H1 (cell line): ENCODE data around the gene PDZRN3. TPM values are rescaled to one million over a fixed set of nuclear protein-coding genes. Genes with fewer than 3 reads are reported as not detected.

ENCODE experiments used
- CTCF ChIA-PET: fragments of 300-600 bp; sonication (Branson Sonifier 250); formaldehyde crosslinking; loops from one replicate; lab custom pipeline; 2021; ENCODE audit not compliant: partially characterized antibody; lab: Charles Lee
- POLR2A ChIA-PET: fragments of 300-600 bp; sonication (Branson Sonifier 250); formaldehyde crosslinking; loops from one replicate; lab custom pipeline; 2021; ENCODE audit warnings: inconsistent platforms; ENCODE audit not compliant: partially characterized antibody; lab: Charles Lee
- DNase-seq, 2 experiments: peaks; one replicate each; pipeline versions ENCODE4 v3.0.0 to v3.0.0-alpha.2; 2010 to 2022; ENCODE audit warnings: low spot score in 2 of 2, low read depth in 1 of 2, mixed read lengths in 1 of 2
- FAIRE-seq: peaks from 2 replicates; lab custom pipeline; 2011; peaks lifted over from hg19 to GRCh38; lab: Jason Lieb, UNC
- H2AFZ ChIP-seq: 2 replicates; pipeline ENCODE4 v1.8.1; 2012; ENCODE audit warnings: low read length, inconsistent platforms
- H2AK5ac ChIP-seq: 2 replicates; pipeline ENCODE4 v1.6.1; 2013; ENCODE audit warnings: low read depth, low read length
- H2BK120ac ChIP-seq: replicated peaks from 2 replicates; pipeline ENCODE3; 2013; ENCODE audit warnings: low read depth, low read length, inconsistent platforms
- H2BK12ac ChIP-seq: 2 replicates; pipeline ENCODE4 v1.6.1; 2013; ENCODE audit warnings: low read depth, low read length
- H2BK15ac ChIP-seq: 2 replicates; pipeline ENCODE4 v1.6.1; 2013; ENCODE audit warnings: low read length
- H2BK20ac ChIP-seq: 2 replicates; pipeline ENCODE4 v1.6.1; 2013; ENCODE audit warnings: low read length
- H2BK5ac ChIP-seq: 2 replicates; pipeline ENCODE4 v1.6.1; 2013; ENCODE audit warnings: low read depth, low read length
- H3K14ac ChIP-seq: 2 replicates; pipeline ENCODE4 v1.6.1; 2013; ENCODE audit warnings: inconsistent platforms; ENCODE audit not compliant: insufficient read length
- H3K18ac ChIP-seq: 2 replicates; pipeline ENCODE4 v1.6.1; 2013; ENCODE audit warnings: low read length; ENCODE audit errors: extremely low read depth
- H3K23ac ChIP-seq: 2 replicates; pipeline ENCODE4 v1.6.1; 2013; ENCODE audit warnings: inconsistent platforms; ENCODE audit not compliant: insufficient read length
- H3K23me2 ChIP-seq: 2 replicates; pipeline ENCODE4 v1.6.1; 2013; ENCODE audit warnings: low read depth, low read length
- H3K27ac ChIP-seq: 2 replicates; pipeline ENCODE4 v1.6.1; 2011; ENCODE audit warnings: low read depth, low read length, inconsistent platforms
- H3K27me3 ChIP-seq, 4 experiments: replicated peaks in 1 of 4; 1 replicate in 1 of 4; 2 replicates in 3 of 4; pipeline versions ENCODE4 v1.6.1 to v1.8.1; 2011 to 2013; ENCODE audit warnings: low read length in 3 of 4, mild to moderate bottlenecking in 3 of 4, inconsistent platforms in 2 of 4, mixed read lengths in 2 of 4, moderate library complexity in 1 of 4; ENCODE audit not compliant: control insufficient read depth in 3 of 4, insufficient read depth in 3 of 4; ENCODE audit errors: extremely low read depth in 1 of 4
- H3K36me3 ChIP-seq, 4 experiments: 2 replicates each; pipeline versions ENCODE4 v1.6.1 to v1.8.1; 2011 to 2013; ENCODE audit warnings: mild to moderate bottlenecking in 4 of 4, low read length in 3 of 4, moderate library complexity in 2 of 4, control low read depth in 1 of 4, inconsistent platforms in 1 of 4; ENCODE audit not compliant: insufficient read depth in 4 of 4, control insufficient read depth in 2 of 4
- H3K4ac ChIP-seq: replicated peaks from 2 replicates; pipeline ENCODE3; 2013; ENCODE audit warnings: low read length, low read depth, mixed read lengths, inconsistent platforms; ENCODE audit not compliant: insufficient read length
- H3K4me1 ChIP-seq, 4 experiments: replicated peaks in 1 of 4; 1 replicate in 1 of 4; 2 replicates in 3 of 4; pipeline versions ENCODE4 v1.6.1 to v1.8.1; 2011 to 2013; ENCODE audit warnings: low read length in 3 of 4, inconsistent platforms in 2 of 4, mixed read lengths in 1 of 4; ENCODE audit not compliant: insufficient read depth in 4 of 4, control insufficient read depth in 3 of 4
- H3K4me2 ChIP-seq, 2 experiments: 2 replicates each; pipeline versions ENCODE4 v1.6.1 to v1.8.1; 2011 to 2013; ENCODE audit warnings: low read depth in 2 of 2, low read length in 2 of 2, control low read depth in 1 of 2, inconsistent platforms in 1 of 2, mild to moderate bottlenecking in 1 of 2; ENCODE audit not compliant: insufficient read depth in 1 of 2
- H3K4me3 ChIP-seq, 4 experiments: fragments of 200-600, 300-600 bp in 1 of 4; sonication (generic), shearing (Covaris generic), sonication (Bioruptor Twin) in 1 of 4; 2 replicates each; pipeline versions ENCODE4 v1.5.1 to v1.8.1; 2011 to 2016; ENCODE audit warnings: low read length in 4 of 4, low read depth in 3 of 4, control low read depth in 2 of 4, inconsistent platforms in 2 of 4, mild to moderate bottlenecking in 2 of 4, mixed read lengths in 1 of 4, moderate library complexity in 1 of 4; ENCODE audit not compliant: insufficient read depth in 2 of 4; ENCODE audit errors: extremely low read depth in 1 of 4
- H3K56ac ChIP-seq: replicated peaks from 2 replicates; pipeline ENCODE3; 2013; ENCODE audit warnings: low read depth, mild to moderate bottlenecking, mixed read lengths, low read length, inconsistent platforms; ENCODE audit not compliant: insufficient read length
- H3K79me1 ChIP-seq: 2 replicates; pipeline ENCODE4 v1.6.1; 2013; ENCODE audit warnings: low read depth, low read length, control low read depth
- H3K79me2 ChIP-seq, 2 experiments: 2 replicates each; pipeline versions ENCODE4 v1.6.1 to v1.8.1; 2012 to 2013; ENCODE audit warnings: low read length in 2 of 2, mild to moderate bottlenecking in 2 of 2, inconsistent platforms in 1 of 2; ENCODE audit not compliant: insufficient read depth in 2 of 2, control insufficient read depth in 1 of 2
- H3K9ac ChIP-seq, 4 experiments: replicated peaks in 1 of 4; 1 replicate in 1 of 4; 2 replicates in 3 of 4; pipeline versions ENCODE4 v1.6.1 to v1.8.1; 2011 to 2013; ENCODE audit warnings: low read depth in 3 of 4, low read length in 3 of 4, control low read depth in 2 of 4, mild to moderate bottlenecking in 2 of 4, moderate library complexity in 2 of 4, inconsistent platforms in 1 of 4; ENCODE audit errors: extremely low read depth in 1 of 4
- H3K9me3 ChIP-seq, 2 experiments: 2 replicates each; pipeline versions ENCODE4 v1.6.1 to v1.8.1; 2012 to 2013; ENCODE audit warnings: mild to moderate bottlenecking in 2 of 2, moderate library complexity in 2 of 2, control low read depth in 1 of 2, inconsistent platforms in 1 of 2, low read depth in 1 of 2, low read length in 1 of 2, mixed read lengths in 1 of 2; ENCODE audit not compliant: insufficient read depth in 2 of 2
- H4K20me1 ChIP-seq, 2 experiments: replicated peaks in 1 of 2; 2 replicates each; pipeline versions ENCODE3 to v1.8.1; 2011 to 2013; ENCODE audit warnings: inconsistent platforms in 2 of 2, low read length in 2 of 2, mild to moderate bottlenecking in 1 of 2; ENCODE audit not compliant: insufficient read depth in 2 of 2, control insufficient read depth in 1 of 2
- H4K5ac ChIP-seq: 2 replicates; pipeline ENCODE4 v1.6.1; 2013; ENCODE audit warnings: low read length, low read depth, mixed read lengths, inconsistent platforms; ENCODE audit not compliant: insufficient read length
- H4K8ac ChIP-seq: 2 replicates; pipeline ENCODE4 v1.8.0; 2013; ENCODE audit warnings: mild to moderate bottlenecking, moderate library complexity, low read length, inconsistent platforms; ENCODE audit not compliant: insufficient read depth; ENCODE audit errors: extremely low read depth
- H4K91ac ChIP-seq: replicated peaks from 2 replicates; pipeline ENCODE3; 2013; ENCODE audit warnings: low read length, mixed read lengths, inconsistent platforms; ENCODE audit not compliant: insufficient read length
- RAD21 ChIP-seq, 2 experiments: IDR thresholded peaks in 1 of 2; conservative IDR thresholded peaks in 1 of 2; 2 replicates each; pipeline ENCODE4 v1.6.1; 2011; ENCODE audit warnings: low read depth in 2 of 2, low read length in 2 of 2, improper control_type of control experiment in 1 of 2, inconsistent platforms in 1 of 2, mild to moderate bottlenecking in 1 of 2, moderate library complexity in 1 of 2
- WGBS, 2 experiments: shearing (Covaris generic) in 1 of 2; methylation state at CpG; one replicate each; pipeline versions ENCODE4 v1.1.6 to v1.1.7; 2013 to 2015; ENCODE audit warnings: low lambda C conversion rate in 2 of 2, mixed read lengths in 2 of 2, inconsistent platforms in 1 of 2, low coverage in 1 of 2, missing lambda C conversion rate in 1 of 2; ENCODE audit not compliant: insufficient replicate concordance in 2 of 2, insufficient coverage in 1 of 2, insufficient read length in 1 of 2; ENCODE audit errors: extremely low coverage in 1 of 2, missing lambda C conversion rate in 1 of 2; 5-methylcytosine and 5-hydroxymethylcytosine counted together
- polyA plus RNA-seq, 7 experiments: library from polyadenylated mRNA; depleted of rRNA in 3 of 7; stranded (reverse) in 5 of 7; unstranded in 2 of 7; fragments of >200 nt in 5 of 7; fragments of 200-250 nt in 2 of 7; gene quantifications; 1 replicate in 5 of 7; 2 replicates in 1 of 7; 4 replicates in 1 of 7; pipeline versions ENCODE4 v1.2.1 to v1.2.3, GENCODE V29; 2011 to 2013; ENCODE audit warnings: missing spikeins in 2 of 7, mixed read lengths in 2 of 7
- total RNA-seq: library from RNA; stranded (reverse); fragmentation: NEBNext Ultra II Directional; extraction: Animal tissue kit (Norgen Biotek cat#: 25700); gene quantifications from 2 replicates; pipeline ENCODE4 v1.2.1, GENCODE V29; 2021
- TF ChIP-seq, protein P1 (sequence below): IDR thresholded peaks from 2 replicates; pipeline ENCODE4 v1.6.1; 2012; ENCODE audit warnings: inconsistent platforms
- TF ChIP-seq, protein P2 (sequence below), 3 experiments: IDR thresholded peaks; 1 replicate in 2 of 3; 2 replicates in 1 of 3; pipeline versions ENCODE4 v1.5.1 to v1.6.1; 2011; ENCODE audit warnings: low read length in 3 of 3, mild to moderate bottlenecking in 3 of 3, inconsistent platforms in 2 of 3, low read depth in 1 of 3, moderate library complexity in 1 of 3; ENCODE audit not compliant: insufficient read depth in 1 of 3; ENCODE audit errors: control extremely low read depth in 1 of 3

PDZRN3 gene
- total and polyA plus RNA-seq, 2 of the 8 experiments (the other 6 are each of a cell fraction or from before 2014, with no cell fraction given) = 4.2 to 20.5 TPM

GRCh38 chr3:73502609-73503583 lies 121.8 kb downstream of the PDZRN3 start:
- Histone ChIP-seq H2AFZ (no peak overlapping the region), H4K91ac (no peak overlapping the region), H3K4me1 (0 out of 7 replicates have a peak, but pooled peaks cover 0 to 1% (median 0%) of the 10 kb centered on the region in 4 experiments), H3K27ac (no peak overlapping the region), H2BK12ac (no peak overlapping the region), H2BK20ac (no peak overlapping the region), H3K9me3 (no peaks in the 10 kb centered on the region), H3K4ac (no peak overlapping the region), H3K36me3 (no peaks in the 10 kb centered on the region), H3K23me2 (no peaks in the 10 kb centered on the region), H3K23ac (no peak overlapping the region), H2AK5ac (no peak overlapping the region), H3K14ac (no peak overlapping the region), H2BK120ac (no peak overlapping the region), H3K79me1 (no peaks in the 10 kb centered on the region), H3K18ac (no peak overlapping the region), H3K79me2 (no peaks in the 10 kb centered on the region), H4K5ac (no peak overlapping the region), H3K4me2 (no peak overlapping the region), H3K27me3 (no peaks in the 10 kb centered on the region), H4K20me1 (no peaks in the 10 kb centered on the region), H2BK15ac (no peak overlapping the region), H3K9ac (no peak overlapping the region), H4K8ac (no peak overlapping the region), H3K4me3 (no peak overlapping the region), H2BK5ac (no peak overlapping the region), H3K56ac (no peak overlapping the region)
- WGBS, 2 experiments = 50% methylated on average over 6 of the region's 6 CpGs; no CpG with 5 or more reads in 1 of the 2 experiments
- TF ChIP-seq RAD21 (IDR thresholded peaks at IDR 0.05 in 1 of 2, conservative IDR thresholded peaks at IDR 0.05 in 1 of 2; ENCODE audit: low read depth in 2 of 2, low read length in 2 of 2) = peak; percentile 99
- TF ChIP-seq, protein P1, sequence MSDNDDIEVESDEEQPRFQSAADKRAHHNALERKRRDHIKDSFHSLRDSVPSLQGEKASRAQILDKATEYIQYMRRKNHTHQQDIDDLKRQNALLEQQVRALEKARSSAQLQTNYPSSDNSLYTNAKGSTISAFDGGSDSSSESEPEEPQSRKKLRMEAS = no peak
- TF ChIP-seq, protein P2, sequence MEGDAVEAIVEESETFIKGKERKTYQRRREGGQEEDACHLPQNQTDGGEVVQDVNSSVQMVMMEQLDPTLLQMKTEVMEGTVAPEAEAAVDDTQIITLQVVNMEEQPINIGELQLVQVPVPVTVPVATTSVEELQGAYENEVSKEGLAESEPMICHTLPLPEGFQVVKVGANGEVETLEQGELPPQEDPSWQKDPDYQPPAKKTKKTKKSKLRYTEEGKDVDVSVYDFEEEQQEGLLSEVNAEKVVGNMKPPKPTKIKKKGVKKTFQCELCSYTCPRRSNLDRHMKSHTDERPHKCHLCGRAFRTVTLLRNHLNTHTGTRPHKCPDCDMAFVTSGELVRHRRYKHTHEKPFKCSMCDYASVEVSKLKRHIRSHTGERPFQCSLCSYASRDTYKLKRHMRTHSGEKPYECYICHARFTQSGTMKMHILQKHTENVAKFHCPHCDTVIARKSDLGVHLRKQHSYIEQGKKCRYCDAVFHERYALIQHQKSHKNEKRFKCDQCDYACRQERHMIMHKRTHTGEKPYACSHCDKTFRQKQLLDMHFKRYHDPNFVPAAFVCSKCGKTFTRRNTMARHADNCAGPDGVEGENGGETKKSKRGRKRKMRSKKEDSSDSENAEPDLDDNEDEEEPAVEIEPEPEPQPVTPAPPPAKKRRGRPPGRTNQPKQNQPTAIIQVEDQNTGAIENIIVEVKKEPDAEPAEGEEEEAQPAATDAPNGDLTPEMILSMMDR (IDR thresholded peaks at IDR 0.05; ENCODE audit: control extremely low read depth in 1 of 3, insufficient read depth in 1 of 3, low read depth in 1 of 3, low read length in 3 of 3) = peak; percentile 48 to 93 (median 91)
- DNase-seq = no peak
- POLR2A ChIA-PET = no interaction called here
- CTCF ChIA-PET = interaction anchor here (0.6 to 4.1 kb wide), 48 partner anchors 8 to 614 kb away, joined by 3 to 35 read pairs (median 4); no protein-coding TSS in a partner anchor
- peak; percentile 96 for FAIRE-seq
